GM18508 (cell line): ENCODE results near the gene CERS5.

ENCODE experiments used
- ATAC-seq: cut with Tn5 transposase; IDR thresholded peaks from one replicate; pipeline ENCODE4 v1.9.1; 2021; ENCODE audit warnings: moderate number of reproducible peaks; ENCODE audit not compliant: insufficient read depth, unreplicated experiment

CERS5 gene

GRCh38 chr12:50167049-50167828 is at the start of gene CERS5:
Gene CERS5, minus strand, starts transcription at chr12:50167369. Its CDS starts 72 bp downstream, at chr12:50167297.
- ATAC-seq = peak; percentile 84

GRCh38 chr12:50215033-50215432 is 47.9 kb upstream of the CERS5 start:
- no peak for ATAC-seq

GRCh38 chr12:50214018-50214417 is 46.8 kb upstream of the CERS5 start:
- no peak for ATAC-seq

GRCh38 chr12:50213439-50213838 is 46.3 kb upstream of the CERS5 start:
- no peak for ATAC-seq

- ATAC-seq = no peak
Observed at GRCh38 chr12:50212071-50212467, 44.9 kb upstream of the CERS5 start.

- no peak for ATAC-seq
Observed at GRCh38 chr12:50211392-50212070, 44.4 kb upstream of the CERS5 start.

- no peak for ATAC-seq
Observed at GRCh38 chr12:50207424-50207823, 40.3 kb upstream of the CERS5 start.

- ATAC-seq = no peak
Observed at GRCh38 chr12:50205648-50206047, 38.5 kb upstream of the CERS5 start.

GRCh38 chr12:50203691-50204090 is 36.5 kb upstream of the CERS5 start:
- no peak for ATAC-seq

GRCh38 chr12:50201987-50202521 is 34.9 kb upstream of the CERS5 start:
- no peak for ATAC-seq

GRCh38 chr12:50200552-50201273 is 33.5 kb upstream of the CERS5 start:
- no peak for ATAC-seq

- no peak for ATAC-seq
Observed at GRCh38 chr12:50198829-50199228, 31.7 kb upstream of the CERS5 start.

- no peak for ATAC-seq
Observed at GRCh38 chr12:50197297-50197727, 30.1 kb upstream of the CERS5 start.

- ATAC-seq = no peak
Observed at GRCh38 chr12:50196537-50196936, 29.4 kb upstream of the CERS5 start.

GRCh38 chr12:50195832-50196231 is 28.7 kb upstream of the CERS5 start:
- ATAC-seq = no peak

- no peak for ATAC-seq
Observed at GRCh38 chr12:50192908-50193307, 25.7 kb upstream of the CERS5 start.

GRCh38 chr12:50192236-50192635 is 25.1 kb upstream of the CERS5 start:
- ATAC-seq = no peak

- ATAC-seq = no peak
Observed at GRCh38 chr12:50190859-50191258, 23.7 kb upstream of the CERS5 start.

- ATAC-seq = no peak
Observed at GRCh38 chr12:50188875-50189575, 21.9 kb upstream of the CERS5 start.

GRCh38 chr12:50188241-50188781 is 21.1 kb upstream of the CERS5 start:
- no peak for ATAC-seq
